Activated naive CD4-positive, alpha-beta T cell (primary cell): Measurements from ENCODE around the gene PTPRH.
"Not testable (repeated sequence)": the region's sequence is repeated elsewhere in the genome, so short reads cannot be mapped to it uniquely, and the experiment has no call there.

ENCODE experiments used
- DNase-seq, 4 experiments: peaks; one replicate each; lab custom pipeline; 2025; lab: John Stamatoyannopoulos, UW

PTPRH gene

GRCh38 chr19:55179606-55180484 lies 29.5 kb downstream of the PTPRH start, which contains the start of gene SYT5:
Gene SYT5 (minus strand): TSS chr19:55180289. CDS start chr19:55179041, 1,248 bp downstream.
- peak; percentile 19 to 60 (median 33) for DNase-seq

- DNase-seq = peak; percentile 67 to 88 (median 78)
Observed at GRCh38 chr19:55178781-55179599, 30.3 kb downstream of the PTPRH start.

- no peak for DNase-seq
Observed at GRCh38 chr19:55176076-55176475, 33.2 kb downstream of the PTPRH start.

GRCh38 chr19:55175117-55175867 lies 34.0 kb downstream of the PTPRH start:
- no peak for DNase-seq

DNA sequence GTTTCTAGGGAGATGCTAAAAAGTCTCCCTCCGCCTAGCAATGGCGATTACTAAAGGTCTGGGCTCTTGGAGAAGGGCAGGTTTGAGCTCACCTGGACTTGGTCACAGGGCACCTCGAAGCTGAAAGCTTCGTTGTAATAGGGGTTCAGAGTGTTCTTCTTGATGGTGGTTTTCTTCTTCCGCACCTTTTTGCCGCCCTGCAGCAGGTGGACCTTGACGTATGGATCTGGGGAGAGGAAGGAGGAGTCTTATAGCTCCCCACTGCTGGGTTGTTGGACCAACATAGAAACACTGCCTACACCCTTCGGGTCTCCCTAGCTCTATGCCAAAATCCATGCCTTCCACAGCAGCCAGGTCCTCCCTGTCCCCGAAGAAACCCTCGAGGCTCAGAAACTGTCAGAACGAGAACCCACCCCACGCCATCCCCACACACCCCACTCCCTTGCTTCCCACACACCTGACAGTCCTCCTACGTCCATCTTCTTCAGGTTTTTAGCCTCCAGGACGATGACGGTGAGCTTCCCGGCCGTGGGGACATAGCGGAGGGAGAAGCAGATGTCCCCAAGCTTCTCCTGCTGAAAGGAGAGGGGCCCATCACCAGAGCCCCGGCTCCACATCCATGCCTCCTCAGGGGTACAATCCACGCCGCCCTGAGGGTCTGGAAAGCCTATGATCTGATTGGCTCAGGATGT lies 34.7 kb downstream of the PTPRH start:
- no peak for DNase-seq

- no peak for DNase-seq
Observed at GRCh38 chr19:55173714-55174409, 35.4 kb downstream of the PTPRH start.

DNA sequence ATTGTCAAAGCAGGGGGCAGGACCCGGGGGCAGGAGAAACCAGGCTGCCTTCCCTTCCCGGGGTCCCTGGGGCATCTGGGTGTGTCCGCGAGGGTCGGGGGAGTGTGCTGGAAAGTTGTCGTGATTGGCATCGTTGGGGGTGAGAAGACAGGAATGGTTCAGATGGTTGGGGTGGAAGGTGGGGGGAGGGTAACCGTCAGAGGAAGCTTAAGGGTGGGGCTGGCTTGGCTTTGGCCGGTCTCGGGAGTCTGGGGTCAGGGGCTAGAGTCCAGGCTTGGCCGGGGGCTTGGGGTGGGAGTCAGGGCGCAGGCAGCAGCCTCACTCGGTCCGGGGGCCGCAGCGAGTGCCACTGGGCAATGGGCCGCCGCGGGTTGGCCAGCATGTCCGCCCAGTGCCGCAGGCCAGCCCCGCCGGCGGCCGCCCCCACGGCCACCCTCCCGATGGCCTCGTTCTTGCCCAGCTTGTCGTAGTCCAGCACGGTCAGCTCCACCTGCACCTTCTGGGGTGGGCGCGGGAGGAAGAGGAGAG lies 36.1 kb downstream of the PTPRH start:
- no peak for DNase-seq

- no peak for DNase-seq
Observed at GRCh38 chr19:55172741-55173140, 36.6 kb downstream of the PTPRH start.

GRCh38 chr19:55172318-55172717 lies 37.0 kb downstream of the PTPRH start:
- not testable (repeated sequence) for DNase-seq

- DNase-seq = no peak
Observed at GRCh38 chr19:55171440-55171839, 37.9 kb downstream of the PTPRH start.

- DNase-seq = no peak
Observed at GRCh38 chr19:55169136-55169535, 40.2 kb downstream of the PTPRH start.

GRCh38 chr19:55166530-55167268 lies 42.6 kb downstream of the PTPRH start, which contains the start of gene DNAAF3:
Gene DNAAF3 (minus strand): TSS chr19:55166613. CDS start chr19:55166413, 200 bp downstream.
- DNase-seq = peak in 2 of 4 experiments; percentile 29 to 38

DNA sequence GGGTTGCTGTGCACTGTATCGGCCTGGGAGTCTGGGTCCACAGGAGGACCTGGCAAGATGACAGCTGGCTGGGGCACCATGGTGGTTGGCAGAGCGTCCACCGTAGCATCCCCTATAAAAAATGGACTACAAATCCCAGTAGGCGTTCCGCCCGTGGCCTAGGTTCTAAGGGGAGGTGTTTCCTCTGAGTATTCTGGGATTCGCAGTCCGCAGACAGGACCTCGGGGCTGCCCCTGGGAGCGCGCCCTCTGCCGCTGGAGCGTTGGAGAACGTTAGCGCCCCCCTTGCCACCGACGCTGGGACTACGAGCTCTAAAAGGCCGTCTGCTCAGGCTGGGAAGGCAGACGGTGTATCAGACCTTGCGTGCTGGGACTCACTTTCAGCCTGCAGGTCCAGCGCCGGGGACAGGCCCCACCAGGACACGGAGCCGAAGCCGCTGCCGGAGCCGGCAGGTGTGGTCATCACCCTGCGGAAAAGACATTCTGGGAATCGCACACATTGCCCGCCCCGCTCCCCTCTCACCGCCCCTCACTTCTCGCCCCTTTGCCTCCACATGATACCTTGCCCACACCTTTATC lies 43.3 kb downstream of the PTPRH start:
- peak in 1 of 4 experiments; percentile 22 for DNase-seq

- no peak for DNase-seq
Observed at GRCh38 chr19:55161571-55162322, 47.6 kb downstream of the PTPRH start.

- no peak for DNase-seq
Observed at GRCh38 chr19:55160986-55161365, 48.3 kb downstream of the PTPRH start.

- peak; percentile 60 to 78 (median 75) for DNase-seq
Observed at GRCh38 chr19:55160128-55160985, 48.9 kb downstream of the PTPRH start.
